SK-N-SH (cell line): Measurements from ENCODE around the gene ZSWIM5.
A peak's percentile ranks its signal among the peaks of the same experiment; 100 is the strongest.

Experiments
- EZH2phosphoT487 ChIP-seq: fragments of 200-600 bp; sonication (generic); IDR thresholded peaks from 2 replicates; pipeline ENCODE4 v1.6.1; 2017; ENCODE audit warnings: low read depth, mixed run types, mild to moderate bottlenecking, antibody characterized with exemption, moderate library complexity, borderline replicate concordance
- GATA2 ChIP-seq: sonication (generic); formaldehyde crosslinking; IDR thresholded peaks from 2 replicates; pipeline ENCODE4 v1.5.0; 2020; ENCODE audit warnings: mild to moderate bottlenecking, missing genetic modification reagents
- POLR2AphosphoS5 ChIP-seq: IDR thresholded peaks from 2 replicates; pipeline ENCODE4 v1.6.1; 2012; ENCODE audit warnings: low read depth, low read length
- RAD21 ChIP-seq: IDR thresholded peaks from 2 replicates; pipeline ENCODE4 v1.6.1; 2012; ENCODE audit warnings: mild to moderate bottlenecking, low read length
- TF ChIP-seq, protein P1 (sequence below): fragments of 200-600 bp; sonication (generic); IDR thresholded peaks from 2 replicates; pipeline ENCODE4 v1.6.1; 2017; ENCODE audit warnings: antibody characterized with exemption, mild to moderate bottlenecking, moderate library complexity
- TF ChIP-seq, protein P2 (sequence below): IDR thresholded peaks from 2 replicates; pipeline ENCODE4; 2012
- TF ChIP-seq, protein P3 (sequence below): IDR thresholded peaks from 2 replicates; pipeline ENCODE4 v1.4.0; 2012; ENCODE audit warnings: low read depth

DNA sequence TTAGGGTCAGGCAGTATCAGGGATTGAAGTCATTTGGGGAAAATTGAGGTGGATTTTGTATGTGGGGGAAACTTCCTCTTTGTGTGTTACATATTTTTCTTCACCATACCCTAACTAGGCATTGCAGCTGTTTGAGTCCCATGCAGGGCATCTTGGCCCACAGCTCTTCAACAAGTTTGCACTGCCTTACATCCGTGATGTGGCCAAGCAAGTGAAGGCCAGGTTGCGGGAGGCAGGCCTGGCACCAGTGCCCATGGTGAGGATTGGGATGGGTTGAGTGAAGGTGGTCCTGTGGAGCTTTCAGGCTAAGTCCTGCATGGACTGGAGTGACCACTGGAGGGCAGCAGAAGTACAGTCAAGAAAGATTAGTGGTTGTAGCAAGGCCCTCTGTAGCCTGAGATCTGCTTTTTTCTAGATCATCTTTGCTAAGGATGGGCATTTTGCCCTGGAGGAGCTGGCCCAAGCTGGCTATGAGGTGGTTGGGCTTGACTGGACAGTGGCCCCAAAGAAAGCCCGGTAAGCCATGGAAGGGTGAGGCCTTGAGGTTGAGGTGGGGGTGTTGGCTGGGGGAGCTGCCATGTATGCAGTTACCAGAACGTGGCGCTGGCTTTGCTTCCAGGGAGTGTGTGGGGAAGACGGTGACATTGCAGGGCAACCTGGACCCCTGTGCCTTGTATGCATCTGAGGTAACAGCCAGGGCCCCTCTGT lies 191.9 kb downstream of the ZSWIM5 start:
- TF ChIP-seq POLR2AphosphoS5: no peak
- TF ChIP-seq, protein P1, sequence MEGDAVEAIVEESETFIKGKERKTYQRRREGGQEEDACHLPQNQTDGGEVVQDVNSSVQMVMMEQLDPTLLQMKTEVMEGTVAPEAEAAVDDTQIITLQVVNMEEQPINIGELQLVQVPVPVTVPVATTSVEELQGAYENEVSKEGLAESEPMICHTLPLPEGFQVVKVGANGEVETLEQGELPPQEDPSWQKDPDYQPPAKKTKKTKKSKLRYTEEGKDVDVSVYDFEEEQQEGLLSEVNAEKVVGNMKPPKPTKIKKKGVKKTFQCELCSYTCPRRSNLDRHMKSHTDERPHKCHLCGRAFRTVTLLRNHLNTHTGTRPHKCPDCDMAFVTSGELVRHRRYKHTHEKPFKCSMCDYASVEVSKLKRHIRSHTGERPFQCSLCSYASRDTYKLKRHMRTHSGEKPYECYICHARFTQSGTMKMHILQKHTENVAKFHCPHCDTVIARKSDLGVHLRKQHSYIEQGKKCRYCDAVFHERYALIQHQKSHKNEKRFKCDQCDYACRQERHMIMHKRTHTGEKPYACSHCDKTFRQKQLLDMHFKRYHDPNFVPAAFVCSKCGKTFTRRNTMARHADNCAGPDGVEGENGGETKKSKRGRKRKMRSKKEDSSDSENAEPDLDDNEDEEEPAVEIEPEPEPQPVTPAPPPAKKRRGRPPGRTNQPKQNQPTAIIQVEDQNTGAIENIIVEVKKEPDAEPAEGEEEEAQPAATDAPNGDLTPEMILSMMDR: peak; percentile 92
- TF ChIP-seq RAD21: peak; percentile 95
- no peak for TF ChIP-seq EZH2phosphoT487
- TF ChIP-seq, protein P2, sequence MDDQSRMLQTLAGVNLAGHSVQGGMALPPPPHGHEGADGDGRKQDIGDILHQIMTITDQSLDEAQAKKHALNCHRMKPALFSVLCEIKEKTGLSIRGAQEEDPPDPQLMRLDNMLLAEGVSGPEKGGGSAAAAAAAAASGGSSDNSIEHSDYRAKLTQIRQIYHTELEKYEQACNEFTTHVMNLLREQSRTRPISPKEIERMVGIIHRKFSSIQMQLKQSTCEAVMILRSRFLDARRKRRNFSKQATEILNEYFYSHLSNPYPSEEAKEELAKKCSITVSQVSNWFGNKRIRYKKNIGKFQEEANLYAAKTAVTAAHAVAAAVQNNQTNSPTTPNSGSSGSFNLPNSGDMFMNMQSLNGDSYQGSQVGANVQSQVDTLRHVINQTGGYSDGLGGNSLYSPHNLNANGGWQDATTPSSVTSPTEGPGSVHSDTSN: no peak
- TF ChIP-seq, protein P3, sequence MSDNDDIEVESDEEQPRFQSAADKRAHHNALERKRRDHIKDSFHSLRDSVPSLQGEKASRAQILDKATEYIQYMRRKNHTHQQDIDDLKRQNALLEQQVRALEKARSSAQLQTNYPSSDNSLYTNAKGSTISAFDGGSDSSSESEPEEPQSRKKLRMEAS: no peak
- TF ChIP-seq GATA2 (CRISPR knock-in tag): no peak
